UCSD-AML1 (cell line): ENCODE results near the gene PALD1.
A peak's percentile ranks its signal among the peaks of the same experiment; 100 is the strongest.

ENCODE experiments used
- DNase-seq: peaks from one replicate; lab custom pipeline; 2025; ENCODE audit not compliant: unreplicated experiment; lab: John Stamatoyannopoulos, UW

PALD1 gene

DNA sequence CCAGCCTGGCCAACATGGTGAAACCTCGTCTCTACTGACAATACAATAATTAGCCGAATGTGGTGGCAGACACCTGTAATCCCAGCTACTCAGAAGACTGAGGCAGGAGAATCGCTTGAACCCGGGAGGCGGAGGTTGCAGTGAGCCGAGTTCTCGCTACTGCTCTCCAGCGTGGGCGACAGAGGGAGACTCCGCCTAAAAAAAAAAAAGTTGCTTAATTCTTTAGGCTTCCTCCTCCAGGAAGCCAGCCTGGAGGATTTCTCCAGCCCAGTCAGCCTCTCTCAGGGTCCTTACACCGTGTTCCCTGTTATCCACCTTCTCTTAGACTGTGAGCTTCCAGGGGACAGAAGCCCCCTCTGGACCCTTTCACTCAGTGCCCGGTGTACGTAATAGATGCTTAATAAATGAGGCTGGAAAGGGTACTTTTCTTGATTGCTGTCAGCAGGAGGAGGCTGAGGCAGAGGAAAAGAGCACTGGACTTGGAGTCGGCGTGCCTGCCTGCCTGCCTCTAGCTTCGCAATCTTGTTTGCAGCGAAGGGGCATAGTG, 20.7 kb upstream of the PALD1 start:
- DNase-seq, result no peak

DNA sequence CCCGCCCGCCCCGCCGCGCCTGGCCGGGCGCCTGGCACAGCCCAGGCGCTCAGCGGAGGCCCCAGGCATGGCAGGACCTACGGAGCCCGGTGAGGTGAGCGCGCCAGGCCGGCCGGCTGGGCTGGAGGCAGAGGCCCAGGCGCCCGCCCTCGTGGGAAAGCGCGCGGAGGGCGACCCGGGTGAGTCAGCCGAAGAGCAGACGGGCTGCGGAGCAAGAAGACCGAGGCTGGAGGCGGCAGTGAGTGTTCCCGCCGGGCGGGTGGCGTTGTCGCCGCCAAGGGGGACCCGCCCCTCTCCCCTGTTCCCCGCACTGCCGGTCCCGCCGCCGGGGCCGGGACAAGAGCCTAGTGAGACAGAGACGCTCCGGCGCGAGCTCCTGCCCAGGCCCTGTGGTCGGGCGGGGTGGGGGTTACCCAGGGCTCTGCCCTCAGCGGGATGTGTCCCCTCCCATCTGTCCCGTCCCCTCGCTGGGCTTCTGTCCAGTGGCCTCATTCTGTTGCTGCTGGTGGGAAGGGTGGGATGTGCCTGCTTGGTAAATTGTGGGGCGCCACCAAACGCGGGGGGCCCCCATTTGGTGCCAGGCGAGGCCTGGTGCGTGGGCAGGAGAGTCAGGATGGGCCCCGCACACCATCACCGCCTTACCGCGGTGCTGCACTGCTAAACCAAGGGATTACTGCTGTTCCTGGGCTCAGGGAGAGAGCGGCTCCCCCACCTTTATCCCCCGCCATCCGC, 20.1 kb upstream of the PALD1 start:
- no peak for DNase-seq

DNA sequence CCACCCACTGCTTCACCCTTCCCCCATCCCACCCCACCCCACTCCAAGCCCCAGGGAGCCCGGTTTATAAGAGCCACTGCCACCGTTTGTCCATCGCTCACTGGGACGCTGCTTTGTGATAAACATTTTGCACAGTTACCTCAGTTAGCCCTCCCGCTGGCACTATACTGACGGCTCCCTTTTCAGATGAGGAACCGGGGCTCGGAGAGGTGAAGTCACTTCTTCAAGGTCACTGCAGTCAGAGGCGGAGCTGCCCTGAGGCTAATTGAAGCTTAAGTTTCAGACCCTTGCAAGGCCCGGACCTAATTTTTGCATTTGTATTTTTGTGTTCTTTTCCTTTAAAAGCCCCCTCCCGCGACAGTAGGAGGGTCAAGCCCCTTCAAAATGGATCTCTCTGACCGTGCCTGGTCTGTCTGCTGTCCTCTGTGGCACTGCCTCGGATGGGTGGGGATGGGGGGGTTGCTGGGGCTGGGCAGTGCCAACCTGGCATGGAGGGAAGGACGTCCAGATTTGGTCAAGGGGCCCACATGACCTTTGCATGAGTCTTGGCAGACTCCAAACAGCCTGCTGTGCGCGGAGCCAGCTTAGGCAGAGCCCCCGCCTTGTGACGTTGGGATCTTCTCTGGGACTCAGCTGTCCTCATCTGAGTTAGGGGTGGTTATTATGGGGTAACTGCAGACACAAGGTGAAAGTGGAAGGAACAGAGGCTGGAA, 19.4 kb upstream of the PALD1 start:
- DNase-seq, result no peak

DNA sequence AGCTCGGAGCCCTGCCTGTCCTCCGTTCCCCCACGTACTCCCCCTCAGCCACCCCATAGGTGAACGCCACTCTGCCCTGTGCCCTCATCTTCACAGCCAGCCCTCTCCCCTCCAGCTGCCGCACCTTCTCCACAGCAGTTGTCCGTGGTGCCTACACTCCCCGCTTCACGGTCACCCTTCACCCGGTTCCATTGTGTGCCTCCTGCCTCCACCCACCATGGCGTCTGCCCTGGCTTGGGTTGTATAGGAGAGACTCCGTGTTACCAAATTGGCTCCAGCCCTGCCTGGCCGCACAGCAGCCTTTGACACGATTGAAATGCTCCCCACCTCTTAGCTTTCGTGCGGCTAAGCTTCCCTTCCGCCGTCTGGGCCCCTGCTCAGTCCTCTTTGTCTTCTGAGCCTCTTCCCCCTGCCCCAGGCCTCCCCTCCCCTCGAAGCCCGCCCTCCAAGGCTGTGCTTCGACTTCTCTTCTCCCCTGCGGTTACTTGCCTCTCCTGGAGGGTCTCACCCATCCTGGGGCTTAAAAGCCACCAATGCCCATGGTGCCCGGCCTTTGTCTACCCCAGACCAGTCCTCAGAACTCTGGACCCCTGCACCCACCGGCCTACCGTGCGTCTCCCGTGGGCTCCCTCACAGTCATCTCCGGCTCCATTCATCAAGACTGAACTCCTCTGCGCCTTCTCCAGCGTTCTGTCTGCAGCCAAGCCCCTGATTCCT, 18.6 kb upstream of the PALD1 start:
- no peak for DNase-seq

DNA sequence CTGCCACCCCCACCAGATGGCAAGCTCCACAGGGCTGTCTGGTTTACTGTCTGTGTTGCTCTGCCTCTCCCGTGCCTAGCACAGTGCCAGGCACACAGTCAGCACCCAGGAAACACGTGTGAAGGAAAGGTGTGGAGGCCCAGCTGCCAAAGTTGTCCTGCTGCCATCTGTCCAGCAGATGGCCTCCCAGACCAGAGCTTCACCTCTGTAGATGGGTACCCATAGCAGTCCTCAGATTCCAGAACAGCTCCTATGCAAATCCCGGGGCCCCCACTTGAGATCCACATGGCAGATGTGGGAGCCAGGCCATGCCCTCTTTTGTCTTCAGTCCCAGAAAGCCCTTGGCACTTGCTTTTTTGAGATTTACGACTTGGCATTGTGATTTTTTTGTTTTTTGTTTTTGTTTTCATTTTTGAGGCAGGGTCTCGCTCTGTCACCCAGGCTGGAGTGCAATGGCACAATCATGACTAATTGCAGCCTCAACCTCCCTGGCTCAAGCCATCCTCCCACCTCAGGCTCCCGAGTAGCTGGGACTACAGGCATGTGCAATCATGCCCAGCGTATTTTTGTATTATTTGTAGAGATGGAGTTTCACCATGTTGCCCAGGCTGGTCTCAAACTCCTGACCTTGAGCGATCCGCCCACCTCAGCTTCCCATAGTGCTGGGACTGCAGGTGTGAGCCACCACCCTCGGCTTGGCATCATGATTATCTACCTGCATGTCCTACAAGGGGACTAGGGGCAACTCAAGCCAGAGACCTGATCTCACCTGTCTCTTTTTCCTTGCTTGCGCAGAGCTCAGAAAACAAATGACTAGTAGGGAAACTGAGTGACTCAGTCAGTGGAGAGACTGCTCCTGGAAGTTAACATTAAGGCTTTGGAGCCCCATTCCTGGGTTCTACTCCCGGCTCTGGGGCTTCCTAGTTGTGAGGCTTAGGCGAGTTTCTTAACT, 16.9 kb upstream of the PALD1 start:
- DNase-seq, result peak; percentile 40

DNA sequence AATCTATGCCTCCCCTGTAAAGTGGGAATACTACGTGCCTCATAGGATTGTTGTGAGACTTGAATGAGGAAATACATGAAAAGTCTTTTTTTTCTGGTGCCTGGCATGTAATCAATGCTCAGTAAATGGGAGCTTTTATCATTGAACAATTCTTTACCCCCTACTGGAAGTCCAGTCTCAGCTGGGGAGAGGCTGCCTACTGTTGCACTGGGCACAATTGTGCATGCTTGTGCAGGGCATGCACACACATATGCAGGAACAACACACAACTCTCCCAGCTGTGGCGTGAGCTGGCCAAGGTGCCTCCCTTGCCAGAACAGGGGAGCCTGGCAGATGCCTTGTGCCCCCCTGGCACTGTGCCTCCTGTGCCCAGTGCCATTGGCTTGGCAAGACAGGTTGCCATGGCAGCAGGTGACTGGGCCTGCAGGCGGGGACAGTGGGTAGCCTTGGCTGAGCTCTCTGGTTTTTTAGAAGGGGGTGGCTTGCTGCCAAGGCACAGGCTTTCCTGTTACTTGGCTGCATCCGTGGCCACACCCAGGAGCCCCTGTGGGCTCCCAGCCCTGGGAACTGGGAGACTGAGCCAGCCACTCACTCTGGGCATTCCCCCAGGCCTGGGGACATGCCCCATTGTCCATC, 16.1 kb upstream of the PALD1 start:
- DNase-seq, result no peak

DNA sequence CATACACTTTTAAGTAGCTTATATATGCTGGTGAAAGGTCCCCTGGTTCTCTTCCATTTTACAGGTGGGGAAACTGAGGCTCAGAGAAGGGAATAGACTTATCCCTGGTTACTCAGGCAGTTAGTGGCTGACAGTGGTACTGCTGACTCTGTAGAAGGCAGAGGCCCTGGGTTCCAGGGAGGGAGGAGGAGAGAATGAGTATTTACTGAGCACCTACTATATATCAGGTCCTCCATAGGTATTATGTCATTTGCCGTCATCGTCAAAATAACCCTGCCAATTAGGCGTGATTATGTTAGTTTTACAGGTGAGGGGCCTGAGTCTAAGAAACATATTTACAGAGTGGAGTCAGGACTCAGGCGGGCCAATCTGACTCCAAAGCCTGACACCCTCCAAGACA, 13.3 kb upstream of the PALD1 start:
- no peak for DNase-seq

DNA sequence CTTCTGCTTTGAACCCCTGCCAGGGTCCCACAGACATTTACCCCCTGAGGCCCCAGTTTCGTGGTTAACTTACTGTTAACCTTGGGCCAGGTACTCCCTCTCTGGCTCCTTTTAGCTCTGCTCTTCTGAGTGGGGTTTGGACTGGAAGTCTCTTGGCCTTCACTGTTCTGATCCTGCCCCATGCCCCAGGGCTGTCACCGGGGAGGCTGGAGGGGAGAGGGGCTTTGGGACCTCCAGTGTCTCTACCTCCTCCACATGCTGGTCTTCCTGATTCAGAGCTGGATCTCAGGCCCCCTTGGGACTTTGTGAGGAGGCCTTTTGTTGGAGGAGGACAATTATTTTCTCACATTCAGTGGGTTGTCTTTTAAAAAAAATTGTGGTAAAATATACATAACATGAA, 12.7 kb upstream of the PALD1 start:
- no peak for DNase-seq

DNA sequence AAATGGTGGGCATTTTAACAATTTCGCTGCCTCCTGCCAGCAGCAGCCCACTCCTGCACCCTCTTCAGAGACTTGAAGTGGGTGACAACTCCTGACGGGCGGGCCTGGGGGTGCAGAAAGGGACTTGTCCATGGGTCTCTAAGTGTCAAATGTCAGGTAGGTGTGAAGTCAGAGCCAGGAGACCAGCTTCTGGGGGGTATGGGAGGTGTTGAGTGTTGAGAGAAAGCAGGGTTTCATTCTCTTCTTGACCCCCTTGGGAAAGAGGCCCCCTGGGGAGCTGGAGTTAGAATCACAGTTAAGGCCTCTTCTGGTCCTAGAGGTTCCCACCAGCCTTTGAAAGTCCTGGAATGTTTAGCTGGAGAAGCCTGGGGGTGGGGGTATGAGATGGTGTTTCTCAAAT, 11.6 kb upstream of the PALD1 start:
- DNase-seq, result no peak

DNA sequence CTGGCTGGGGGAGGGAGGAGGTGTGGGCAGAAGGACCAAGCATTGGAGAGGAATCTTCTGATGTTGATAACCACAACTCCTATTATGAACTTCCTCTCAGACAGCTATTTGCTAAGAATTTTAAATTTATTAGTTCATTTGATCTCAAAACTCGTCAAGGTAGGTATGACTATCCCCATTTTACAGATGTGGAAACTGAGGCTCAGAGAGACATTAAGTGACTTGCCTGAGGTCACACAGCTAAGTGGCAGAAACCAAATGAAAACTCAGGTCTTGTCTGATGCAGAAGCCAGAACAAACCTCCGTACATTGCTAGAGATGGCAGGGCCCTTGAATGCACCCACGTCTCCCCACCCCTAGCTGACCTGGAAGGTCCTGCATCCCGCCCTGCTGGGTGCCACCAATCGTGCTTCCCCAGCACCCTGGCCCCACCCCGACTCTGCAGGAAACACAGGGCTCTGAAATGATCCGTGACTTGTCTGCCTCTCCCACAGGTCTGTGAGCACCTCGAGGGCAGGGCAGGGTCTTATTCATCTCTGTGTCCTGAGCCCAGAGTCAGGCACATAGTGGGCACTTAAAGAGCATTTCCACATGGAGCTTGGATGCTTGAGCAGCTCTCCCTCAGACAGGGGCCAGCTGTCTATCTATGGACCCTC, 5.6 kb upstream of the PALD1 start:
- DNase-seq, result no peak

DNA sequence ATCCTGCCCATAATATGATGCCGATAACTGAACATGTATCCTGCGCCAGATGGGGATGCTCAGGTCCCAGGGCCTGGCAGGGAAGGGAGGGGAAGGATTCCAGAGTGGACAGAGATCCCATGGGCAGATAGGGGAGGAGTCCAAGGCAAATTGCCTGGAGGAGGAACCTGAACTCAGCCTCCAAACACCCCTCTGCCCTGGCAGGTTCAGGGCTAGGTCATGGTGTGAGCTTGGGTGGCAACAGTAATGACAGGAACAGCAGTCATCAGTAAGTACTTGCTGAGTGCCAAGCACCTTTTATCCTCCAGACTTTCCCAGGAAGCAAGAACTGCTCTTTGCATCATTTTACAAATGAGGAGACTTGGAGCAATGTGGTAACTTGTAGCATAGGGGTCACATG, 3.8 kb upstream of the PALD1 start:
- no peak for DNase-seq

DNA sequence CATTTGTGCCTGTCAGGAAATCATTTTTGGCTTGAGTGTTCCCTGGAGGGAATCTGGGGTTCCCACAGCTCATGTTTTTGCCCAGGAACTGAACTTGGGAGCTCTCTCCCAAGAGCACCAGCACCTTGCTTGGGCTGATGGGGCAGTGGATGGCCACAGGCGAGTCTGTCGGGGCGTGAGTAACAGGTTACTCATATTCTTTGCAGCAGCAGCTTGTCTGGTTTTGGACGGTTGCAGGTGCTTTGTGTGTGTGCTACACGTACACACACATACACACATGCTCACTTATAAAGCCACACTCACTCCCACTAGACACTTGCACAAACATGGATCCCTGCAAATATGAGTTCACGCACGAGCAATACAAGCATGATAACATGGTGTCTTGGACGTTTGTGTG, 2.9 kb upstream of the PALD1 start:
- DNase-seq, result no peak

DNA sequence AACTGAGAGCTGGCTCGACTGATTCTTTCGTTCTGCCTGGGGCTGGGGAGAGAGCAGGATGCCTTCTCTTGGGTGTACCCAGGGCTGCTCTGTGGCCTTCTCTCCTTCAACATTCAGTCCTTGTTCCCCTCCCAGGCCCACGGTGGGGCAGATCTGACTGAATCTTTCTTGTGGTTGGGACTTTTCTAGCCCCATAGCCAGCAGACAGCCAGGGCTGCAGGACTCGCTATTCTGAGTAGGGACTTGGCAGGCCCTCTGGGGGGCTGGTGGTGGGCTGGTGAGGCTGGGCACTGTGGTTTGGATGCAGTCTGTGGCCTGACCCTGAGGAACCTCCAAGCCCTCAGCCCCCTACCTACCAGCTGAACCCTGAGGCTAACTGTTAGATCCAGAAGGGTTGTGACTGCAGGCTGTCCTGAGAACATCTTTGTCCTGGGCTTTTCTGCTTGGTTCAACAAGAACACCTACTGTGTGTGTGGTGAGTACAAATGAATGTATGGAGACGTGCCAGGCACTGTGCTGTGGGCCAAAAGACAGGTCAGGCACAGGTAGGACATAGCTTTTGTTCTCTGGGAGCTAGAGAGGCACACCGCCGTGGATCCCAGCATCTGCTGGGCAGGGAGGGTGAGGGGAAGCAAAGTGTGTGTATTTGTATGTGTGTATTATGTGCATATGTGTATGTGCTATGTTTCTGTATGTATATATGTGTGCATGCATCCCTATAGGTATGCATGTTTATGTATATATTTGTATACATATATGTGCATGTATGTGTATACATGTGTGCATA, 2.1 kb upstream of the PALD1 start:
- no peak for DNase-seq

DNA sequence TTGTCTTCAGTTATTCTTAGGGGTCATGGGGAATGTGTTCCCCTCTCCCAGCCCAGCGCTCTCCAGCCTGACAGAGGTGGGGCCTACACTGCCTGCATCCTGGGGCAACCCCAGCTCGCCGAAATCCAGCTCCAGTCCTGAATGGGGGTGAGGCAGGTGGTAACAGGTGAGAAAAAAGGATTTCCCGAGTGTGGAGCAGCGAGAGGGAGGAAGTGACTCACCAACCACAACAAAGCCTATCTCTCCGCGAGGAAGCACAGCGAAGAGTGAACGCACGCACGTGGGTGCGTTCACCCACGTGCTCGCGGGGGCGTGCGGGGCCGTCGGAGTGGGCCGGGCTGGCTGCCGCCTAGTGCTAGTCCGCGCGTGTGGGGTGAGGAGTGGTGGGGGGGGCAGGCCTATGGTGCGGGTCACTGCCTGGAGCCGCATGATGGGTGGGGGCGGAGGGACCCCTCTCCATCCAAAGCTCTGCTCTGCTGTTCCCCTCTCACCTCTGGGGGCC, 855 bp upstream of the PALD1 start:
- DNase-seq, result no peak

DNA sequence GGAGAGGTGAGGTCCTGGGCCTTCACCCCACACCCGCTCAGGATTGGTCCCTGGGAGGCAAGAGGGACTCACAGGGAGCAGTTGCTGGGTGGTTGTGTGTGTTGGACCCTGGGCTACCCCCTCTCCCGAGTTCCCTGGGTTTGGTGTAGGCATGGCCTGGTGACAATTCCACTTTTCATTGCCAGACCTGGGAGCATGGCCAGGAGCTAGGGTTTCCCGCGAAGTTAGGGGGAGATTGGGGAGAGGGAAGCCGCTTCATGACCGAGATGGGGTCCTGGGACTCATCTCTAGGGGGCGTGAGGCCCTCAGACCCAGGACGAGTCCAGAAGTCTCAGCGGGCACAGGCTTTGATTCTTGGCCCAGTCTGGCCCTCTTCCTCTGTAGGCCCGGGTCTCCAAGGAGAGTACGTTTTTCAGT, 606 bp downstream of the PALD1 start:
- no peak for DNase-seq

DNA sequence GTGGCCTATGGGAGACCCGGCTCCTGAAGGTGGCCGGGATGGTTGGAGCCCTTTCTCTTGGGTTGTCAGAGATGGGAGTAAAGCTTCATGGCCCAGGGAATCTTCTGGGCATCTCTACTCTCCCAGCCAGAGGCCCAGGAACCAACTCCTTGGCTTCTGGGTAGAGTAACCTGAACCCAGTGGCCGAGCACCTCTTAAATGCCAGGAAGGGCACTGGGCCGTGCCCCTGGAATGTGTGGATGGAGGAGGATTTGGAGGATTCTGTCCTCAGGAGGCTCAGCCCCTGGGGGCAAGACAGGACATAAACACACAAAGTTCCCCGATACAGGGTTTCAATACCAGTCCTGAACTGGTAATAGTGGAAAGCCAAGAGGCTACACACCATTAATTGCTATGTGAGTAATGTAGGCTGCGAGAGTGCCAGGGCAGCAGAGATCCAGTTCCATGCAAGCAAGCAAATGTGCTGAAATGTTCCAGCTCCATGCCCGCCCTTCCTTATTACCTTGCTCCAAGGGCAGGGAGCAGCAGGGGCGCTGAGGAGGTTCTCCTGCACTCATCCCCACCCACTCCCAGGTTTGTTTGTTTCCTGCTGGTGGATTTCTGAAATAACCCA, 1.2 kb downstream of the PALD1 start:
- no peak for DNase-seq

DNA sequence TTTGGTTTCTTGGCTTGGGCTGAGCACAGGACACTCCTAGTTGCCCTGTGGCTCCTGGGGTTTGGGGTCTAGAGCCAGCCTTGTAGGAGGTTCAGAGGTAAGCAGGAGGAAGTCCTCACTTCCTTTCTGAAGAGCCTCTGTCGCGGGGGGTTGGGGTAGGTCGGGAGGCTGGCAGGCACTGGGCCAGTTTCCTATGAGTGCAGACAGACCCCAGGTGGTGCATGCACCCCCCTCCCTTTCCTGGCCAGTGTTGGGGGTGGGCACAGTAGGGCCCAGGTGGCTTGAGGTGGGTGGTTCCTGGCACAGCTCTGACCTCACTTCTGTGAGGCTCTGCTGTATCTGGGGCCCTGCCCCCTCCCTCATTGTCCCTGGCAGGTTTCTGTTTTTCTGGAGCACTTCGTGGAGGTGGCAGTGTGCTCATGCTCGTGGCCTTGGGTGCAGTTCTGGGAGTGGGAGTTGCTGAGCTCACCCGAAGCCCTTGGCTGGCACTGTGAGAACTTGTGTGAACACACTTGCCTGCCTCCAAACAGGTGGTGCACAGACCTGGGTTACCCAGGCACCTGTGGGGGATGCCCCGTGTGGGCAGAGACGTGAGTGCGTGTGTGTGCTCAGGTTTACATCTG, 1.8 kb downstream of the PALD1 start:
- DNase-seq, result peak; percentile 66

DNA sequence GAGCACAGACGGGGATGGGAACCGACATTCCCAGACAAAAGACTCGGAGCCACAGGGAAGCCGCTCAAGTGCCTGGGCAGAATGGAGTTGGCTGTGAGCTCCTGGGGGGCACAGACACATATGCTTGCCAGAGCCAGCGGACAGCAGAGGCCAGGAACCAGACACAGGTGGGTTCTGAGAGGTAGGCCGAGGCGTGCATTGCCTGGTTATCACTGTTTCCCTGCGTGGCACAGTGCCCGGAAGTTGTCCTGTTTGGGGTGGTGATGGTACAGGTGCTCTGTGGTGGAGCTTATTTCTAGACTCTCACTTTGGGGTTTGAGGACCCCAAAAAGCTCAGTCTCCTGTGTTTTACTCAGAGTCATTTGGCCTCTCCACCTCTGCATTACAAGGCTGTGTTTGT, 2.5 kb downstream of the PALD1 start:
- no peak for DNase-seq
